H54 (cell line): ENCODE data around the gene MCM6.

Experiments
- DNase-seq: peaks from one replicate; pipeline ENCODE4 v3.0.0; 2011; ENCODE audit warnings: low spot score, mixed read lengths; ENCODE audit not compliant: insufficient read length
- FAIRE-seq: peaks from 3 replicates; lab custom pipeline; 2011; peaks lifted over from hg19 to GRCh38; lab: Jason Lieb, UNC
- POLR2A ChIP-seq: IDR thresholded peaks from 2 replicates; pipeline ENCODE4 v1.6.1; 2011; ENCODE audit warnings: low read depth, mild to moderate bottlenecking, low read length

The MCM6 gene

DNA sequence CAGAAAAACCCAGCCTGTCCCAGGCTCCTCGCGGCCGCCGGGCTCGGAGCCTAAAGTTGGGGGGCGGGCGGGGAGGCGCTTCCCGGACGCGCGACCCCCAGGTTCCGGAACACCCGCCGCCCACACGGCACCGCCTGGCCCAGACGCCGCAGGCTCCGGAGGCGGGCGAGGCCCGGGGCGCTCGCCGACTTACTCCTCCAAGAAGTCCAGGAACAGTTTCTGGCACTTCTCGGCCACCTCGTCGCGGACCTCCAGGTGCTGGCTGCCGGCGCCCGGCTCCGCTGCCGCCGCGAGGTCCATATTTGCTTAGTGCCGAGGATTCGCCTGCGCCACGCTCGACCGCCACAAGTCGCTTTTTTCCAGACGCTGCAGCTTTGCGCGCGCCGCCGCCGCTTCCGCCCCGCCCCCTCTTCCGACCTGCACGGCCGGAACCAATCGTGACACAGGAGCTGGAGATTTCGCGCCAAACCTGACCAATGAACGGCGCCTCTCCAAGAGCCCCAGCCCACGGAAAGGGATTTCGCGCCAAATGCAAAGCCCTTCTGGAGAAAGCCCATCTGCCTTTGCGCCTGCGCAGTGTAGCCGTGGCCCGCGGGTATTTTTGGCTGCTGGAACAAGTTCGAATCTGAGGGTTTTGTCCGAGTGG lies at the start of gene MCM6:
MCM6 (minus strand) TSS at position 378 of the 646 bp plus-strand sequence; CDS start at position 300, 78 bp downstream.
- DNase-seq (peak; percentile 96), FAIRE-seq (peak; percentile 78)
- peak; percentile 66 for TF ChIP-seq POLR2A

DNA sequence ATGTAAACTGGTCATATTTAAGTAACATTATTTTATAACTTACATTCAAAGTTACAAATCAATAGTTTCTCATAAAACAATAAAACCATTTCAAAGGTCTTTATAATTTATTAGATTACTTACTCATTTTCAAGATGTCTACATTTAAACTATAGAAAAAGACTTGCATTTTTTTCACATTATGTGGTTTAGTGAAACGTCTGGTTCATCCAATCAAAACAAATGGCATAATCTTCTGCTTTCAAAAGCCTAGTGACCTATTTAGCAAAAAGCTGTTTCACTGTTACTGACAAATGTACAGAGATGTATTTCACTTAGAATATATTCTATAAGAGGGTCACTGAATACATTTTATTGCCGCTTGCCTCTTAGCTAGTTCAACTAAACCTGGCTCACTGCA lies 49.3 kb upstream of the MCM6 start:
- TF ChIP-seq POLR2A = no peak
- DNase-seq = no peak
- FAIRE-seq = no peak

DNA sequence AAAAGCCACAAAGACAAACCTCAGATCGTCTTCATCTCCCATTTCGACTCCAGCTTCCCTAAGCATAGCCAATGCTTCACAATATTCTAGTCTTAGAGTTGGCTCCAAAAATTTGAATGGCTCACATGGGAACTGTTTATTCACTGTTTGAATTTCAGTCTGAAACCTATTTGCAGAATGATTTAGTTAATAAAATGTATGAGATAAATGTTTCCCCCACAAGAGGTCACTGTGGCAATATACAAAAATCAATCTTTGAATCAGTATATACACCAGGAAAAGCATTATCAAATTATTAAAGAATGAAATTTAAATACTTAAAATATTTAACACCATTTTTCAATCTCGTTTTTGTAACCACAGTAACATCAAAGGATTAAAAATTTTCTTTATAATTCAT lies 40.0 kb upstream of the MCM6 start:
- FAIRE-seq (peak; percentile 72), DNase-seq (no peak)
- no peak for TF ChIP-seq POLR2A

DNA sequence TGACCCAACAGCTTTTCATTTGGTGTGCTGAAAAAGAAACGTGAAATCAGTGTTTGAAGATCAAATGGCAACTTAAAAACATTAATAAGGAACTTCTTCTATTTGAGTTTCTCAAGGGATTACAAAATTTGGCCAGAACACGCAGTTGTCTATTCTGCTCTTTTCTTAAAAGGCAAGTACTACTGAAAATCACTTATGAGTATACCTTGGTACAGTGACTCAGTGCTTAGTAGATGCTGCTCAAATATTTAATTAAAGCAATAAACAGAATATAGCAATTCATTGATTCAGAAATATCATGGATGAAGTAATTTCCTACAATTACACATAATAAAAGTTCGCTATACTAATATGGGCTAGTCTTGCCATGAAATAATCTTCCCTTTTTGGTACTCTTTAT lies 38.2 kb upstream of the MCM6 start:
- no peak for TF ChIP-seq POLR2A
- FAIRE-seq (no peak), DNase-seq (no peak)

DNA sequence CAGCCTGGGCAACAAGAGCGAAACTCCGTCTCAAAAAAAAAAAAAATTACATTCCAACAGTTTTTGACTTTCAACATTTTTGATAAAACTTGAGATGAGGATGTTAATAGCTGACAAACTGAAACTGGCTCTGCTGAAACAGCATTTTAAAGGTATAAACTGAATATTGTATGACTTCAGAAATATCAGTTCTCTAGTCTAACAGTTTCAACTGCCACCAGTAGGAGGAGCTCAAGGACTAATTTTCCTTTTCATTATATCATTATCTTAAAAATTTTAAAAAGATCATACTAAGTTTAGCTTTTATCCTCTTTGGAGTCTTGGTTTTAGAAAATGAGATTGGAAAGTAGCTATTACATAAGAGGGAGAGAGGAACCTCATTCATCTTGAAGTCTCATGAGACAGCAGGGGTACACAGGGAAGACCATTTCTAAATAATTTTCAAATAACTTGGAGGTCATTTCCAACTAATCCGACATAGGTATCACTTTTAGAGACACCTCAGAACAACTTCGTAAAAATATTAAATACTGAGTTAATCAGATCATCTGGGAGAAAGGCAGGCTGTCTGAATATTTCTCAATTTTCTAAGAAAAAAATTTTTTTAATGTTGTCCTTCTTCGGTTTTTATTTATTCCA lies 37.6 kb upstream of the MCM6 start:
- DNase-seq = no peak
- no peak for TF ChIP-seq POLR2A
- FAIRE-seq = no peak

DNA sequence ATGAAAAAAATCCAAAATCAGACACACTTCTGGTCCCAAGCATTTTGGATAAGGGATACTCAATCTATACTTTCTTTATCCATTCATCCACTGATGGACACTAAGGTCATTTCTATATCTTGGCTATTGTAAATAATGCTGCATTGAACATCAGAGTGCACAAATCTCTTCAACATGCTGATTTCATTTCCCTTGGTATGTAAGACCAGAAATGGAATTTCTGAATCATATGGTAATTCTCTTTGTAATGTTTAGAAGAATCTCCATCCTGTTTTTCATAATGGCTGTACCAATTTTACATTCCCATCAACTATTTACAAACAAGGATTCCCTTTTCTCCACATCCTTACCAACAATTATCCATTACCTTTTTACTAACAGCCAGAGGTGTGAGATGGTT lies 33.7 kb upstream of the MCM6 start:
- DNase-seq = no peak
- no peak for TF ChIP-seq POLR2A

DNA sequence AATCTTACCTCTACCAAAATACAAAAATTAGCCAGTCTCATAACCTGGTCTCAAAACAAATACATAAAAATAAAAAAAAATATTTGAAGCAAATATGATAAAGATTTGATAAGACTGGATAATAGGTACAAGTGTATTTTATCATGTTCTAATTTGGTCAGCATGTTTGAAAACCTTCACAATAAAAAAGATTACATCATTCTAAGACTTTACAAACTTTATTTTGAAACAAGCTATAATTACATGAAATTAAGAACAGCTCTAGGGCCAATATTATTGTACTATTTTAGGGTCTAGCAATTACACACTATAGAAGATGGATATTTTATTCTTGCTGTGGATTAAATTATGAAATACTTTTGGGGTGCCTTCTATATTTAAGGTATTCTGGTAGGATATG lies 29.4 kb upstream of the MCM6 start:
- TF ChIP-seq POLR2A = no peak
- no peak for DNase-seq
- no peak for FAIRE-seq

More for the DNA sequence above, 33.7 kb upstream of the MCM6 start:
- peak; percentile 43 for FAIRE-seq

DNA sequence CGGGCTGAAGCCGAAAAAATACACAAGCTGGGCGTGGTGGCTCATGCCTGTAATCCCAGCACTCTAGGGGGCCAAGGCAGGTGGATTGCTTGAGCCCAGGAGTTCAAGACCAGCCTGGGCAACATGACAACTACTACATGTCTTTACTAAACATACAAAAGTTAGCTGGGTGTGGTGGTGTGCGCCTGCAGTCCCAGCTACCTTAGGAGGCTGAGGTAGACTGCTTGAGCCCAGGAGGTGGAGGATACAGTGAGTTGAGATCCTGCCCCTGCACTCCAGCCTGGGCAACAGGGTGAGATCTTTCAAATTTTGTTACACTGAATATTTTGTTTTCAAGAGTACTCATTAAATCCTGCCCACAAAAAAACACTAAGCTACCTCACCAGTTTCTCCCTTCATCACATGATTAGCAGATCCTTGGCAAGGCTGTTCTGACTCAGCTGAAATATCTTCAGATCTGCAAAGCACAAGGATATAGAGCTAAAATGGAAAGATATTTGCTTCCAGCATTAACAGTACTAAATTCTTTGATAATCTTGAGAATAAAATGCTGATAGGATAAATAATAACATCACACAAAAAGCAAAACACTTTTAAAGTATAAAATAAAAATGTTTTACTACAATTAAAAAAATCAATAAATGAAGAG lies 28.2 kb upstream of the MCM6 start:
- FAIRE-seq (peak; percentile 84), DNase-seq (no peak)
- TF ChIP-seq POLR2A = no peak

DNA sequence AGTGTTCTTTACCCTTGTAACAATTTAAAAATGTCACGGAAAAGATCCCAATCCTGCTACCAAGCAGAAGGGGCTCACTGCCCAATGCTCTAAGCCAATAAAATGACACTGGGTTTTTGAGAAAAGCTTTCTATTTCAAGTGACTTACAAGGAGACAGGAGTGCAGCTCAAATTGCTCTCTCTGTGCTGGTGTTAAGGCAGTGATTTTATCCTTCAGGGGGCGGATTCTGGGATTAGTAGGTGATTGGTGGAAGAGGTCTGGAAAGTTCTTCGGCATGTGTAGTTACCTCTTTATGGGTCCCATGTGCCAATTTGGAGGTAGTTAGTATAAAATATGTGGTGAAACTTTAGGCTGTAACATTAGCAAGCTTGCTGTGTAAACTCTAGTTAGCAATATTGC lies 27.4 kb upstream of the MCM6 start:
- DNase-seq = no peak
- no peak for TF ChIP-seq POLR2A
- no peak for FAIRE-seq

DNA sequence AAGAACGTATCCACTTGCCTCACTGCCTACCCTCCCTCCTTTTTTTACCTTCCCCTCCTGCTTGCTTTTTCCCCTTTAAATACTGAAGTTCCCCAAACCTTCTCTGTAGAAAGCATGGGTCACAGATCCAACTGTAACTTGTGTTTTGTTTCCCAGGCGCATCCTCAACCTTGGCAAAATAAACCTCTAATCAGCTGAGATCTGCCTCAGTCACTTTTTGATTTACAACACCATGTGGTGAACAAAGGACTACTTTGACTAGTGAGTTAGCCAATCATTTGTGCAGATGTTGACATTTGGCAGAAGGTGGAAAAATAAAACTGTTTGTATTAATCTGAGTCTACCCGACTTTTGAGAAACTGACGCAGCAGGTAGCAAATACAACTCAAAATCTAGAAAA lies 23.3 kb upstream of the MCM6 start:
- TF ChIP-seq POLR2A = no peak
- FAIRE-seq (no peak), DNase-seq (no peak)

DNA sequence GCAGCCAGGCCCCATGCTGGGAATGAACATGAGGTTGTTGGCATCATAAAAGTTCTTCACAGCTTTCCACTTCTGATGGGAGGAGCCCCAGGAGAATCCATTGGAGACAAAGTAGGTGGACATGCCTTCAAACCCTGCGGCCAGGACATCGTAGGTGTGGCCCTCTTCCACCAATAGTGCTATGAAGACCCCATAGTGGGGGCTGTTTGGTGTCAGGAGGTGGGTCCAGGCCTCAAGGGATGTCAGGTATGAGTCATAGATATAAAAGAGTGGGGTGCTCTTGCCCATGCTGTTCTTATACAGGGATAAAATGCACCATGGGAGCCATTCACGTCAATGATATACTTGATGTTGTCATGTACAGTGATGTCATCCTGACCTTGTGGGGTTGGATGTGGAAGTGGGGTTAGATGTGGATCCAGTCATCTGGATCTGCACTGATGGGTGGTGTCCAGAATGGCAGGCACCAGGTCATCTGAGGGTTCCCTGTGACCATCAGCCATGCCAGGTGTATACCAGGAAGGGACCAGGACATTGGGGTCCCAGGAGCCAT lies 22.1 kb upstream of the MCM6 start:
- TF ChIP-seq POLR2A = no peak
- no peak for FAIRE-seq
- DNase-seq = no peak

DNA sequence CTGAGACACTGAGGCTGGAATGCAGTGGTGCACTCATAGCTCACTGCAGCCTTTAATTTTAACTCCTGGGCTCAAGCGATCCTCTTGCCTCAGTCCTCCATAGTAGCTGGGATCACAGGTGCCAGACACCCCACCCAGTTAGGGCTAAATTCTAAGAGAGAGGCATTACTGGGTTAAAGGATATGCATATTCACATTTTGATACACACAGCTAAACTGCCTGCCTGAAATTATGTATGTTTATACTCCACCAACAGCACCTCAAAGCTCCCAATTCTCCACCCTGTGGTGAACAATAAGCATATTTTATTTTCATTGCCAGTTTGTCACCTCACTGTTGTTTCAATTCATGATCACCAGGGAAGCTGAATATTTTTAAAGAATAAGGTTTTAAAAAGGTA lies 18.7 kb upstream of the MCM6 start:
- no peak for TF ChIP-seq POLR2A
- FAIRE-seq = no peak
- DNase-seq = no peak

DNA sequence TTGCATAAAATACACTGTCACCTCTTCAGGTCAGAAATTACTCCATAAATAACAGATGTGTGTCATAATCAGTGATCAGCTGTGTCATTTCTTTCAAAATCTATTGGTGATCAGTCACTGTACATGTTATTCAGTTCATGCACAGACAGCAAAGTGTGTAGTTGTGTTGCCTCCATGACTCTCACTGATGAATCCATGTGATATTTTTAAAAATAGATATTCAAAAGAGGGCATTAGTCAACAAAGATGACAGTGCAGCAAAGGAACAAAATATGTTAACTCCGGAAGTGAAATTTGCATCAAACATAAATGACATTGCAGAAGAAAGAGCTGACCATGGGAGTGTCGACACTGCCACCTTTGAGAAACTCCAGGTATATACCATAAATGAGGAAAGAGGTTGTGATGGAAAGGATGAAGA lies 17.1 kb upstream of the MCM6 start:
- no peak for DNase-seq
- no peak for FAIRE-seq
- no peak for TF ChIP-seq POLR2A

DNA sequence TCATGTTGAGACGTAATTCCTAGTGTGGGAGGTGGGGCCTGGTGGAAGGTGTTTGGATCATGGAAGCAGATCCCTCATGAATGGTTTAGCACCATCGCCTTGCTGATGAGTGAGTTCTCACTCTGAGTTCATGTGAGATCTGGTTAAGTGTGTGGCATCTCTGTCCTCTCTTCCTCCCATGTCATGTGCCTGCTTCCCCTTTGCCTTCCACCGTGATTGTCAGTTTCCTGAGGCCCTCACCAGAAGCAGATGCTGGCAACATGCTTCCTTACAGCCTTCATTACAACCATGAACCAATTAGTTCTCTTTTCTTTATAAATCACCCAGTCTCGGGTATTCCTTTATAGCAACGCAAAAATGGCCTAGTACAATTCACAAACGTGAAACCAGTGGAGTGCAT lies 14.6 kb upstream of the MCM6 start:
- DNase-seq (no peak), FAIRE-seq (no peak)
- TF ChIP-seq POLR2A = no peak
